Measurements from ENCODE around the gene KDM4E.

DNA sequence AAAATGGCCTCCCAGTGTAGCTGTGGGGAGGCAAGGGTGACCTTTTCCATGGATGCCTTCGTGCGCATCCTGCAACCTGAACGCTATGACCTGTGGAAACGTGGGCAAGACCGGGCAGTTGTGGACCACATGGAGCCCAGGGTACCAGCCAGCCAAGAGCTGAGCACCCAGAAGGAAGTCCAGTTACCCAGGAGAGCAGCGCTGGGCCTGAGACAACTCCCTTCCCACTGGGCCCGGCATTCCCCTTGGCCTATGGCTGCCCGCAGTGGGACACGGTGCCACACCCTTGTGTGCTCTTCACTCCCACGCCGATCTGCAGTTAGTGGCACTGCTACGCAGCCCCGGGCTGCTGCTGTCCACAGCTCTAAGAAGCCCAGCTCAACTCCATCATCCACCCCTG is 26.8 kb upstream of the KDM4E start:
- TF ChIP-seq SIN3A (IDR thresholded peaks at IDR 0.05; ENCODE audit: borderline replicate concordance, insufficient read depth, low read length) (no peak), TAF1 (IDR thresholded peaks at IDR 0.05; ENCODE audit: borderline replicate concordance, insufficient read depth, low read length) (no peak), POLR2AphosphoS5 (IDR thresholded peaks at IDR 0.05; ENCODE audit: low read depth, low read length) (no peak)
- TF ChIP-seq, protein P1, sequence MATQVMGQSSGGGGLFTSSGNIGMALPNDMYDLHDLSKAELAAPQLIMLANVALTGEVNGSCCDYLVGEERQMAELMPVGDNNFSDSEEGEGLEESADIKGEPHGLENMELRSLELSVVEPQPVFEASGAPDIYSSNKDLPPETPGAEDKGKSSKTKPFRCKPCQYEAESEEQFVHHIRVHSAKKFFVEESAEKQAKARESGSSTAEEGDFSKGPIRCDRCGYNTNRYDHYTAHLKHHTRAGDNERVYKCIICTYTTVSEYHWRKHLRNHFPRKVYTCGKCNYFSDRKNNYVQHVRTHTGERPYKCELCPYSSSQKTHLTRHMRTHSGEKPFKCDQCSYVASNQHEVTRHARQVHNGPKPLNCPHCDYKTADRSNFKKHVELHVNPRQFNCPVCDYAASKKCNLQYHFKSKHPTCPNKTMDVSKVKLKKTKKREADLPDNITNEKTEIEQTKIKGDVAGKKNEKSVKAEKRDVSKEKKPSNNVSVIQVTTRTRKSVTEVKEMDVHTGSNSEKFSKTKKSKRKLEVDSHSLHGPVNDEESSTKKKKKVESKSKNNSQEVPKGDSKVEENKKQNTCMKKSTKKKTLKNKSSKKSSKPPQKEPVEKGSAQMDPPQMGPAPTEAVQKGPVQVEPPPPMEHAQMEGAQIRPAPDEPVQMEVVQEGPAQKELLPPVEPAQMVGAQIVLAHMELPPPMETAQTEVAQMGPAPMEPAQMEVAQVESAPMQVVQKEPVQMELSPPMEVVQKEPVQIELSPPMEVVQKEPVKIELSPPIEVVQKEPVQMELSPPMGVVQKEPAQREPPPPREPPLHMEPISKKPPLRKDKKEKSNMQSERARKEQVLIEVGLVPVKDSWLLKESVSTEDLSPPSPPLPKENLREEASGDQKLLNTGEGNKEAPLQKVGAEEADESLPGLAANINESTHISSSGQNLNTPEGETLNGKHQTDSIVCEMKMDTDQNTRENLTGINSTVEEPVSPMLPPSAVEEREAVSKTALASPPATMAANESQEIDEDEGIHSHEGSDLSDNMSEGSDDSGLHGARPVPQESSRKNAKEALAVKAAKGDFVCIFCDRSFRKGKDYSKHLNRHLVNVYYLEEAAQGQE (IDR thresholded peaks at IDR 0.05; ENCODE audit: insufficient read depth in 1 of 2, low read depth in 2 of 2, low read length in 2 of 2), result no peak
